GM19455 (cell line): Measurements from ENCODE around the gene FITM2.
"Not testable (repeated sequence)": the region's sequence is repeated elsewhere in the genome, so short reads cannot be mapped to it uniquely, and the experiment has no call there.

Source experiments
- ATAC-seq: cut with Tn5 transposase; IDR thresholded peaks from one replicate; pipeline ENCODE4 v1.9.1; 2021; ENCODE audit not compliant: unreplicated experiment

FITM2 gene

GRCh38 chr20:44334306-44334705 is 23.3 kb upstream of the FITM2 start:
- ATAC-seq = no peak

GRCh38 chr20:44331201-44331600 is 20.2 kb upstream of the FITM2 start:
- ATAC-seq = no peak

- ATAC-seq = no peak
These were observed 17.4 kb upstream of the FITM2 start for GRCh38 chr20:44328428-44328827.

DNA sequence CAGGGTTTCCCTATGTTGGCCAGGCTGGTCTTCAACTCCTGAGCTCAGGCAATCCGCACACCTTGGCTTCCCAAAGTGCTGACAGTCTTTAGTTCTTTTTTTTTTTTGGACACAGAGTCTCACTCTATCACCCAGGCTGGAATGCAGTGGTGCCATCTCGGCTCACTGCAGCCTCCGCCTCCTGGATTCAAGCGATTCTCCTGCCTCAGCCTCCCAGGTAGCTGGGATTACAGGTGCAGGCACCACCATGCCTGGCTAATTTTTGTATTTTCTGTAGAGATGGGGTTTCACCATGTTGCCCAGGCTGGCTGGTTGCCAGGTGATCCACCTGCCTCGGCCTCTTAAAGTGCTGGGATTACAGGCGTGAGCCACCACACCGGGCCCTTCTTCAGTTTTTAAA is 16.7 kb upstream of the FITM2 start:
- not testable (repeated sequence) for ATAC-seq

DNA sequence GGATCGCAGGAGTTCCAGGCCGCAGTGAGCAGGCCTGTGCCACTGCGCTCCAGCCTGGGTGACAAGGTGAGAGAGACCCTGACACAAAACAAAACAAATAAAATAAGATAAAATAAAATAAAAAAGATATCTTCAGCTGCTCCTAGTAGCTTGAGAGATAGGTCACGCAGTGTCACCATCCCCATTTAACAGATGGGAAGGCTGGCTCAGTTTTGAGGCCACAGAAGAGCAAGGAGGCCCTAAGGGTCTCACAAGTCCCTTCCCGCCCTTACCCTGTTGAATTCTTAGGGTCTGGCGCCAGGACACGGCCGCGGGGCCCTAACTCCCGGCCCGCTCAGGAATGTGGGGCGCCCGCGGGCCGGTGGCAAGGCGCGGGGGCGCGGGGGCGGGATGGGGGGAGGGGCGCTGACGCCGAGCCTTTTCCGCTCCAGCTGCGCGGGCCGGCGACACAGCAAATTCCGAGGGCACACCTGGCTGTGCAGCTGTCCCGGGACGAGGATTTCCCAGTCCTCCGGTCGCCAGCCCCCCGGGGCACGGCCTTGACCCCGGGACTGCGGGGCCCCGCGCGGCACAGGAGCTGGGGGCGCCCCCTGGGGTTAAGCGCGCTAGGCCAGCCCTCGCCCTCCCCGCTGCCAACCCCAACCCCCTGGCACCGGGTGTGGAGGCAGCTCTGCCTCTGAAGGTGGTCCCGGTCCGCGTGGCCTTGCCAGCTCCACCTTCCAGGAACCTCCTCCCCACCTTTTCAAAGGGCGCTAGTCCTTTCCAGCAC is 15.6 kb upstream of the FITM2 start:
- ATAC-seq = no peak

- ATAC-seq = no peak
These were observed 13.3 kb upstream of the FITM2 start for GRCh38 chr20:44324343-44324742.

DNA sequence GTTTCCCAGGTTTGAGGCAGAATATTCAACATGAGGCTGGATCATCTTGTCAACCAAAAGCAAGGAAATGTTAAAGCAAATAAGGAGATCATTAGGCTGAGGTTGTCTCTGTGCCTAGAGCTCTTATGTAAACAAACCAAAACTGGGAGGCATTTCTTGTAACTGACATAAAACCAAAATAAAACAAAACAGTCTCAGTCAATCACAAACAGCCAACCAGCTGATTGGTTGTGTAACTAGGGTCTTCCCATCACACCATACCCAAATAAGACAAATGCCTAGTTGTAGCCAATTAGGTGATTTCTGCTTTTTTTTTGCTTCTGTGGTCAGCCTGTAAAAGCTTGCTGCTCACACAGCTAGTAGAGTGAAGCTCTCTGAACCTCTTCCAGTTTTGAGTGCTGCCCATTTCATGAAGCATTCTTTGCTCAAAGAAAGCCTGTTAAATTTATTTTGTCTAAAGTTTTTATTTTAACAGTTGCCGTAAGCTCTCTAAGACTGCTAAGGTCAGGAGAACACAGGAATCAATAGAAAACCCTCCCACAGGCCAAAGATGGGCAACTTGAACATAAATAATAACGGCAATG is 8.9 kb upstream of the FITM2 start:
- ATAC-seq = no peak

- ATAC-seq = no peak
These were observed 3.9 kb upstream of the FITM2 start for GRCh38 chr20:44314870-44315269.

- no peak for ATAC-seq
These were observed 989 bp downstream of the FITM2 start for GRCh38 chr20:44309763-44310663.

- ATAC-seq = no peak
These were observed 4.1 kb downstream of the FITM2 start for GRCh38 chr20:44306927-44307326.

- no peak for ATAC-seq
These were observed 6.6 kb downstream of the FITM2 start for GRCh38 chr20:44304383-44304782.

DNA sequence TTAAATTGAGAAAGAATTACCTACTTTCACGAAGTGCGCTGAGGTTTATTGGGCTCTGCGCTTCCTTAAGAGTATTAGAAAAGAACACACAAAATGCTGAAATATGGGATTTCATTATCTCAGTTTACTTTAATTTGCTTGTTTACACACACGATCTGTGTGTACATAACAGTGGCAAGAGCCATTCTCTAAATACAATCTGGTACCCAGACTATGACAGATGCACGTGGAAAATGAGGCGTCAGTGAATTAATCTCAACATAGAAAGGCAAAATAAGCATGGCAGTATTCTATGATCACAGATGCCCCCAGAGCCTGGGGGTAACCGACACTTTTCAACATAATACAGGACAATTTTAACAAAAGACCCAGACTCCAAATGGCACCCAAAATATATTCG is 8.3 kb downstream of the FITM2 start:
- no peak for ATAC-seq

GRCh38 chr20:44302026-44302669 is 8.9 kb downstream of the FITM2 start:
- ATAC-seq = no peak

- no peak for ATAC-seq
These were observed 9.7 kb downstream of the FITM2 start for GRCh38 chr20:44301285-44301684.

DNA sequence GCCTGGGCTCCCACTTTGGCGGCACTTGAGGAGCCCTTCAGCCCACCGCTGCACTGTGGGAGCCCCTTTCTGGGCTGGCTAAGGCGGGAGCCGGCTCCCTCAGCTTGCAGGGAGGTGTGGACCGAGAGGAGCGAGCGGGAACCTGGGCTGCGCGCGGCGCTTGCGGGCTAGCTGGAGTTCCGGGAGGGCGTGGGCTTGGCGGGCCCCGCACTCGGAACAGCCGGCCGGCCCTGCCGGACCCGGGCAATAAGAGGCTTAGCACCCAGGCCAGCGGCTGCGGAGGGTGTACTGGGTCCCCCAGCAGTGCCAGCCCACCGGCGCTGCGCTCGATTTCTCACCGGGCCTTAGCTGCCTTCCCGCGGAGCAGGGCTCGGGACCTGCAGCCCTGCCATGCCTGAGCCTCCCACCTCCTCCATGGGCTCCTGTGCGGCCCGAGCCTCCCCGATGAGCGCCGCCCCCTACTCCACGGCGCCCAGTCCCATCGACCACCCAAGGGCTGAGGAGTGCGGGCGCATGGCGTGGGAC is 11.9 kb downstream of the FITM2 start:
- not testable (repeated sequence) for ATAC-seq

GRCh38 chr20:44297721-44298120 is 13.3 kb downstream of the FITM2 start:
- ATAC-seq = no peak

- no peak for ATAC-seq
These were observed 15.0 kb downstream of the FITM2 start for GRCh38 chr20:44296011-44296410.

DNA sequence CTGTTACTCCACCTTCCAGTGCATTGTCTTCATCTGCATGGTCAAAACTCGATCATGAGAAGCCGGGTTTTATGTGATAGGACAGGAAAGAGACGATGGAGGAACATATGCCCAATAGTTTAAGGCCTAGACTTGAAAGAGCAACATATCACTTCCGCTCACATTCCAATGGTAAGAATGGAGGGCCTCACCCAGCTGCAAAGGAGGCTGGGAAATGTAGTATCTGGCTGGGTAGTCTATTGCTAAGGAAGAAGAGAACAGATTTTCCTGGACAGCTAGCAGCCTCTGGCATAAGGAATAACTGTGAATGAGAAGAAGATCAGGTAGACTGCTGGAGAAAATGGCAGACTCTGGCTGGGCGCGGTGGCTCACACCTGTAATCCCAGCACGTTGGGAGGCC is 19.2 kb downstream of the FITM2 start:
- no peak for ATAC-seq

DNA sequence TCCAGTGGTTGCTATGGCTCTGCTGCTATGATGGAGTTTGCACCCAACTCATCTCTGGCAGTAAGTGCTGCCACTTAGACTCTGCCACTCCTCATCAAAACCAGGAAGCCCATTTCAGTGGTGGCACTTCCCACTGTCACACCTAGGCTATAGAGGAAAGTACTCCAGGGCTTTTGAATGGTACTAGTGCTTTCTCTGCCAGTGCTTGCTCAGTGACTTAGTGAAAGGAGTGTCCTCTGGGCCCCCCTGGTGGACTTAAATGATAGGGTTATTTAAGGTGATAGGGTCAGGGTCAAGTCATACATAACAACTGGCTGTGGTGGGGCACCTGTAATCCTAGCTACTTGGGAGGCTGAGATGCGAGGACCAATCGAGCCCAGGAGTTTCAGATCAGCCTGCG is 22.8 kb downstream of the FITM2 start:
- no peak for ATAC-seq

- no peak for ATAC-seq
These were observed 23.5 kb downstream of the FITM2 start for GRCh38 chr20:44287272-44288097.
